ENCODE results near the gene PLA2G2A.

GRCh38 chr1:19988267-19989006 lies 9.0 kb upstream of the PLA2G2A start:
- TF ChIP-seq GATA2 (IDR thresholded peaks at IDR 0.05; ENCODE audit: low read depth, low read length) (no peak), GATA3 (IDR thresholded peaks at IDR 0.05; ENCODE audit: low read depth, low read length) (no peak)

Data from SH-SY5Y (cell line).